GM12878 (cell line): ENCODE measurements around the gene OR2B6. TPM values are rescaled to one million over a fixed set of nuclear protein-coding genes. Genes with fewer than 3 reads are reported as not detected.
"Not testable (repeated sequence)": the region's sequence is repeated elsewhere in the genome, so short reads cannot be mapped to it uniquely, and the experiment has no call there.

ENCODE experiments used
- ATAC-seq: fragments of 200-7000 bp; cut with Tn5 transposase; 3 replicates; pipeline ENCODE4 v1.9.1; 2020; ENCODE audit warnings: mild to moderate bottlenecking, moderate library complexity
- BruUV-seq: library from RNA; stranded (reverse); fragments of 400-500 nt; replicated peaks from 2 replicates; lab custom pipeline; 2021; lab: Mats Ljungman, UMichigan
- CTCF ChIA-PET: fragments of 300-600 bp; sonication (Branson Sonifier 250); formaldehyde crosslinking; extraction: SDS; loops from one replicate; lab custom pipeline; 2021; ENCODE audit warnings: inconsistent platforms; lab: Yijun Ruan, JAX
- POLR2A ChIA-PET: fragments of 350-600 bp; formaldehyde crosslinking; extraction: SDS; loops from one replicate; lab custom pipeline; 2021; ENCODE audit warnings: inconsistent platforms; lab: Charles Lee
- RAD21 ChIA-PET: fragments of 300-600 bp; sonication (Branson Sonifier 250); formaldehyde crosslinking; loops from one replicate; lab custom pipeline; 2023; ENCODE audit warnings: antibody characterized with exemption; ENCODE audit not compliant: unreplicated experiment; lab: Charles Lee
- SMC1A ChIA-PET: fragments of 300-600 bp; sonication (Branson Sonifier 250); formaldehyde crosslinking; loops from one replicate; lab custom pipeline; 2023; ENCODE audit not compliant: unreplicated experiment, uncharacterized antibody; lab: Charles Lee
- DNase-seq: peaks from one replicate; pipeline ENCODE4 v3.0.0-alpha.2; 2011; ENCODE audit warnings: low read depth, low spot score
- FAIRE-seq: peaks from 3 replicates; lab custom pipeline; 2011; peaks lifted over from hg19 to GRCh38; lab: Jason Lieb, UNC
- H2AFZ ChIP-seq: 2 replicates; pipeline ENCODE4 v1.6.0; 2011; ENCODE audit warnings: low read depth, low read length, control low read depth; ENCODE audit not compliant: control insufficient read depth
- H3K27ac ChIP-seq: 2 replicates; pipeline ENCODE4 v1.5.1; 2011; ENCODE audit warnings: control low read depth; ENCODE audit not compliant: control insufficient read depth, insufficient read depth
- H3K27me3 ChIP-seq, 2 experiments: replicated peaks in 1 of 2; 2 replicates each; pipeline versions ENCODE4 v1.6.0 to v1.6.1; 2011; ENCODE audit warnings: low read length in 1 of 2; ENCODE audit not compliant: control insufficient read depth in 2 of 2, insufficient read depth in 2 of 2
- H3K36me3 ChIP-seq, 2 experiments: 2 replicates each; pipeline ENCODE4 v1.5.1; 2011; ENCODE audit warnings: low read length in 1 of 2; ENCODE audit not compliant: control insufficient read depth in 2 of 2, insufficient read depth in 2 of 2
- H3K4me1 ChIP-seq: 2 replicates; pipeline ENCODE4 v1.6.1; 2011; ENCODE audit warnings: mild to moderate bottlenecking, low read length, moderate library complexity, mixed read lengths; ENCODE audit not compliant: control insufficient read depth, insufficient read depth
- H3K4me2 ChIP-seq: 2 replicates; pipeline ENCODE4 v1.6.0; 2011; ENCODE audit warnings: control low read depth; ENCODE audit not compliant: control insufficient read depth, insufficient read depth
- H3K4me3 ChIP-seq: fragments of 200-600 bp; sonication (generic); 2 replicates; pipeline ENCODE4 v1.5.1; 2016
- H3K79me2 ChIP-seq: 2 replicates; pipeline ENCODE4 v1.6.0; 2011; ENCODE audit warnings: low read length; ENCODE audit not compliant: control insufficient read depth, insufficient read depth
- H3K9ac ChIP-seq: 2 replicates; pipeline ENCODE4 v1.8.0; 2011; ENCODE audit warnings: low read length, control low read depth, mixed read lengths; ENCODE audit not compliant: control insufficient read depth, insufficient read depth
- H3K9me3 ChIP-seq: replicated peaks from 3 replicates; pipeline ENCODE4 v1.5.1; 2011; ENCODE audit warnings: mild to moderate bottlenecking, low read length; ENCODE audit not compliant: control insufficient read depth, insufficient read depth
- H4K20me1 ChIP-seq: 2 replicates; pipeline ENCODE4 v1.6.0; 2011; ENCODE audit not compliant: control insufficient read depth, insufficient read depth
- HDGF ChIP-seq: fragments of 450-650 bp; IDR thresholded peaks from 2 replicates; pipeline ENCODE4 v1.6.1; 2016; ENCODE audit warnings: antibody characterized with exemption
- KLF5 ChIP-seq: fragments of 450-650 bp; IDR thresholded peaks from 2 replicates; pipeline ENCODE4 v1.6.1; 2014; ENCODE audit warnings: mild to moderate bottlenecking; ENCODE audit not compliant: partially characterized antibody
- MEF2A ChIP-seq: IDR thresholded peaks from 2 replicates; pipeline ENCODE4 v1.6.1; 2011; ENCODE audit warnings: low read depth, mild to moderate bottlenecking, low read length, moderate library complexity; ENCODE audit not compliant: insufficient read depth
- MTA2 ChIP-seq: fragments of 450-650 bp; IDR thresholded peaks from 2 replicates; pipeline ENCODE4 v1.6.1; 2016; ENCODE audit warnings: low read depth, mild to moderate bottlenecking, moderate library complexity
- MTA3 ChIP-seq: IDR thresholded peaks from 2 replicates; pipeline ENCODE4 v1.6.1; 2012; ENCODE audit warnings: low read length, inconsistent platforms, borderline replicate concordance
- NR2C1 ChIP-seq: fragments of 450-650 bp; IDR thresholded peaks from 2 replicates; pipeline ENCODE4 v1.6.1; 2017; ENCODE audit warnings: antibody characterized with exemption, mild to moderate bottlenecking, moderate library complexity
- SMARCA5 ChIP-seq: fragments of 450-650 bp; IDR thresholded peaks from 2 replicates; pipeline ENCODE4 v1.6.1; 2017; ENCODE audit warnings: mild to moderate bottlenecking
- WGBS: methylation state at CpG from one replicate; pipeline ENCODE4 v1.1.6; 2016; ENCODE audit warnings: low lambda C conversion rate; ENCODE audit not compliant: insufficient replicate concordance, insufficient coverage; ENCODE audit errors: missing lambda C conversion rate; 5-methylcytosine and 5-hydroxymethylcytosine counted together
- in situ Hi-C: fragments of 300-500 bp; cut with MboI; formaldehyde crosslinking; loops from 9 replicates; pipeline ENCODE4 v1.14.3; 2018; ENCODE audit warnings: mixed read lengths
- intact Hi-C: fragments of 100-400 bp; cut with micrococcal nuclease; formaldehyde crosslinking; loops from one replicate; pipeline ENCODE4 v1.14.2; 2022; ENCODE audit not compliant: unreplicated experiment
- polyA plus RNA-seq, 11 experiments: library from polyadenylated mRNA; depleted of rRNA in 4 of 11; unstranded in 6 of 11; stranded (reverse) in 5 of 11; fragments of >200 nt; fragmentation: Nextera tagmentation in 4 of 11; fragmentation: Illumina TruSeq in 1 of 11; extraction: Ambion mirVana in 4 of 11; extraction: Trizol in 1 of 11; gene quantifications; 1 replicate in 1 of 11; 2 replicates in 10 of 11; pipeline versions ENCODE4 v1.2.1 to v1.2.3, GENCODE V29; 2011 to 2016; ENCODE audit warnings: inconsistent platforms in 2 of 11, missing spikeins in 2 of 11, low read depth in 1 of 11
- total RNA-seq, 4 experiments: library from RNA; depleted of rRNA in 3 of 4; stranded (reverse); fragments of >200 nt in 3 of 4; fragmentation: Illumina TruSeq in 1 of 4; extraction: Trizol in 1 of 4; gene quantifications; 2 replicates each; pipeline versions ENCODE4 v1.2.1 to v1.2.3, GENCODE V29; 2013 to 2021

Gene OR2B6
- total and polyA plus RNA-seq, 10 of the 15 experiments (the other 5 are each of a cell fraction or from before 2014, with no cell fraction given) = 0.29 to 10.3 (median 1.4) TPM; not detected in 1

DNA sequence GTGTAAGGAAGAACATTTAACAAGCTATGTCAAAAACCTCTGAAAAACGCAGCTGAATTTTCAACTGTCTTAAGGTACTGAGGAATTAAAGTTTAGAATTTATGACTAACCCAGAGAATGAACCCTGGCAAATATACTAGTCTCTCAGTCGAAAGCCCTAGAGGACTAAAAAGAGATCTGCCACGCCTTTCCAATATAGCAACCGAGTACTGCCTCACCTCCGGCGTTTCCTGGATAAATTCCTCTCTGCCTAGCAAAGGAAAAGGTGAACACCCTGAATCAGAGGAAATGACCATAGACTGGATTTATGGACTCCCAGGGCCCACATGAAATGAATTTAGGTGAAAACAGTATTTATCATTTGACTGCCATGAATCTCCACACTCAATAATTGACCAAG lies 32.9 kb upstream of the OR2B6 start:
- CTCF ChIA-PET = interaction anchor here (0.6 to 1.5 kb wide), 4 partner anchors 9 to 120 kb away, joined by 3 to 4 read pairs (median 3); no protein-coding TSS in a partner anchor
- Histone ChIP-seq H3K27me3 (no peaks in the 10 kb centered on the region), H4K20me1 (no peaks in the 10 kb centered on the region), H3K36me3 (no peaks in the 10 kb centered on the region; a peak in 1 of 4 replicates), H3K9ac (no peak overlapping the region), H3K4me2 (no peak overlapping the region), H2AFZ (no peak overlapping the region), H3K79me2 (no peaks in the 10 kb centered on the region), H3K4me1 (no peaks in the 10 kb centered on the region), H3K9me3 (no peaks in the 10 kb centered on the region; the same call in 2 of the 3 replicates), H3K4me3 (no peak overlapping the region), H3K27ac (no peak overlapping the region)
- DNase-seq (no peak), ATAC-seq (no peak), FAIRE-seq (no peak)
- POLR2A ChIA-PET = no interaction called here
- WGBS = 69% methylated on average over 6 of the region's 6 CpGs
- in situ Hi-C loops (no loop called here), intact Hi-C loops (no loop called here)
- SMC1A ChIA-PET = interaction anchor here (0.7 to 1.7 kb wide), 5 partner anchors 9 to 34 kb away, joined by 3 to 4 read pairs (median 3); partner anchors contain the start of gene OR2B6
- BruUV-seq = no TSS peak
- TF ChIP-seq NR2C1 (no peak), MEF2A (no peak), MTA2 (no peak), MTA3 (no peak), SMARCA5 (no peak), HDGF (no peak), KLF5 (no peak)
- RAD21 ChIA-PET = no interaction called here

DNA sequence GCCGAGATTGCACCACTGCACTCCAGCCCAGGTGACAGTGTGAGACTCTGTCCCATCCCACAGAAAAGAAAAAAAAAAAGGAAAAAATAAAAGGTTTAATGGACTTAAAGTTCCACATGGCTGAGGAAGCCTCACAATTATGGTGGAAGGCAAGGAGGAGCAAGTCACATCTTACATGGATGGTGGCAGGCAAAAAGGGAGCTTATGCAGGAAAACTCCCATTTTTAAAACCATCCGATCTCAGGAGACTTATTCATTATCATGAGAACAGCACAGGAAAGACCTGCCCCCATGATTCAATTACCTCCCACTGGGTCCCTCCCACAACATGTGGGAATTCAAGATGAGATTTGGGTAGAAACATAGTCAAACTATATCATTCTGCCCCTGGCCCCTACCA lies 29.0 kb upstream of the OR2B6 start:
- ATAC-seq, in situ Hi-C loops, FAIRE-seq, intact Hi-C loops, H2AFZ ChIP-seq, H3K9me3 ChIP-seq, DNase-seq, BruUV-seq, H4K20me1 ChIP-seq, H3K36me3 ChIP-seq, H3K4me3 ChIP-seq, H3K27ac ChIP-seq, H3K4me2 ChIP-seq, H3K27me3 ChIP-seq, H3K79me2 ChIP-seq, H3K4me1 ChIP-seq, H3K9ac ChIP-seq, RAD21 ChIA-PET: not testable (repeated sequence)
- ChIA-PET SMC1A (interaction anchor here (0.6 kb wide), 1 partner anchor 21 kb away, joined by 3 read pairs; no protein-coding TSS in a partner anchor), POLR2A (interaction anchor here (0.7 kb wide), 1 partner anchor 1454 kb away, joined by 3 read pairs; no protein-coding TSS in a partner anchor), CTCF (interaction anchor here (0.6 kb wide), 1 partner anchor 15 kb away, joined by 3 read pairs; no protein-coding TSS in a partner anchor)
- 100% methylated on average over 2 of the region's 2 CpGs for WGBS

DNA sequence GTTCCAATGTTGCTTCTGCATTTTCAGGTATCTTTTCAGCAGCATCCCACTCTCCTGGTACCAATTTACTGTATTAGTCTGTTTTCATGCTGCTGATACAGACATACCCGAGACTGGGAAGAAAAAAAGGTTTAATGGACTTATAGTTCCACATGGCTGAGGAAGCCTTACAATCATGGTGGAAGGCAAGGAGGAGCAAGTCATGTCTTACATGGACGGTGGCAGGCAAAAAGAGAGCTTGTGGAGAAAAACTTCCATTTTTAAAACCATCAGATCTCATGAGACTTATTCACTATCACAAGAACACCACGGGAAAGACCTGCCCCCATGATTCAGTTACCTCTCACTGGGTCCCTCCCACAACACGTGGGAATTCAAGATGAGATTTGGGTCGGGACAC lies 27.1 kb upstream of the OR2B6 start:
- H3K27me3 ChIP-seq, DNase-seq, H3K4me3 ChIP-seq, H3K4me2 ChIP-seq, H3K36me3 ChIP-seq, intact Hi-C loops, H3K79me2 ChIP-seq, SMC1A ChIA-PET, H3K9me3 ChIP-seq, H3K27ac ChIP-seq, BruUV-seq, FAIRE-seq, RAD21 ChIA-PET, ATAC-seq, H2AFZ ChIP-seq, CTCF ChIA-PET, POLR2A ChIA-PET, H3K4me1 ChIP-seq, H4K20me1 ChIP-seq, in situ Hi-C loops, H3K9ac ChIP-seq: not testable (repeated sequence)
- 31% methylated on average over 5 of the region's 5 CpGs for WGBS
